Measurements from ENCODE around the gene DHCR24.

DHCR24 gene

GRCh38 chr1:54814571-54814970, 72.4 kb downstream of the DHCR24 start:
- no peak for DNase-seq

DNA sequence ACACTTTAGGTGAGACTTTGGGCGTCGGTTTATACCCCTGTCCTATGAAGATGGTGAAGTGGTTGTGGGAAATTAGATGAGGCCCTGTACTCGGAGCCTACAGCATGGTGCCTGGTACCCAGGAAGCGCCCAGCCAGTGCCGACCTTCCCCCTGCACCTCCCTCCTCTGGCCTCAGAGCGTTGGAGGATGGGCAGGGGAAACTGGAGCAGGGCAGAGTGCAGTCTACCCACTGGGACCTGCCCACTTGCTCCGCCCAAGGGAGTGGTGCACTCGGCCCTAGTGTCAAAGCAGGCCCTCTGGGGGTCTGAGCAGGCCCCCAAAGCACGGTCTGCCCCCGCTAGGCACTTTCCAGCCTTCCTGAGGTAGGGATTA, 72.9 kb downstream of the DHCR24 start:
- DNase-seq, result no peak

GRCh38 chr1:54813485-54814125, 73.4 kb downstream of the DHCR24 start:
- DNase-seq, result no peak

DNA sequence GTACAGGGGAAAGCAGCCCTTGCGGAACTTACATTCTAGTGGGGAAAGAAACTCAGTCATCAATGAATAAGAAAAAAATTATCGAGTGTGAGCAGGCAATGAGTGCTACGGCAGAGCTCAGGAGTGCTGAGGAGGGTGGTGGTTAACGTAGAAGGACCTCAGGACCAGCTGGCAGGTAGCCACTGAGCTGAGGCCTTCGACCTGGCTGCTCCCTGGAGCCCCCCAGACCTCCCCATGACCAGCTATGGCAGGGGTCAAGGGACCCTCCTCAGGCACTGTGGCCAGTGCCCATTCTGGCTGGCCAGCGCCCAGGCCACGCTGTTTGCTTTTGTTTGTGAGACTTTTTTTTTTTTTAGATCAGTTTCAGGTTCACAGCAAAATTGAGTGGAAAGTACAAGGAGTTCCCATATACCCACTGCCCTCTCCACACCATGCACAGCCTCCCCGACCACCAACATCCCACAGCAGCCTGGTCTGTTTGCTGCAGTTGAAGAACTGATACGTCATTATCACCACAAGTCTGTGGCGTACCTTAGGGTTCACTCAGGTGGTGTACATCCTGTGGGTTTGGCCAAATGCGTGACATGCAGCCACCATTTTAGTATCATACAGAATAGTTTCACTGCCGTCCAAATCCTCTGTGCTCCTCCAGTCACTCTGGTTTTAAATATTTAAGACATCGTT, 74.1 kb downstream of the DHCR24 start:
- no peak for DNase-seq

GRCh38 chr1:54811739-54812655, 75.0 kb downstream of the DHCR24 start:
- no peak for DNase-seq

GRCh38 chr1:54811066-54811465, 75.9 kb downstream of the DHCR24 start:
- DNase-seq, result no peak

DNA sequence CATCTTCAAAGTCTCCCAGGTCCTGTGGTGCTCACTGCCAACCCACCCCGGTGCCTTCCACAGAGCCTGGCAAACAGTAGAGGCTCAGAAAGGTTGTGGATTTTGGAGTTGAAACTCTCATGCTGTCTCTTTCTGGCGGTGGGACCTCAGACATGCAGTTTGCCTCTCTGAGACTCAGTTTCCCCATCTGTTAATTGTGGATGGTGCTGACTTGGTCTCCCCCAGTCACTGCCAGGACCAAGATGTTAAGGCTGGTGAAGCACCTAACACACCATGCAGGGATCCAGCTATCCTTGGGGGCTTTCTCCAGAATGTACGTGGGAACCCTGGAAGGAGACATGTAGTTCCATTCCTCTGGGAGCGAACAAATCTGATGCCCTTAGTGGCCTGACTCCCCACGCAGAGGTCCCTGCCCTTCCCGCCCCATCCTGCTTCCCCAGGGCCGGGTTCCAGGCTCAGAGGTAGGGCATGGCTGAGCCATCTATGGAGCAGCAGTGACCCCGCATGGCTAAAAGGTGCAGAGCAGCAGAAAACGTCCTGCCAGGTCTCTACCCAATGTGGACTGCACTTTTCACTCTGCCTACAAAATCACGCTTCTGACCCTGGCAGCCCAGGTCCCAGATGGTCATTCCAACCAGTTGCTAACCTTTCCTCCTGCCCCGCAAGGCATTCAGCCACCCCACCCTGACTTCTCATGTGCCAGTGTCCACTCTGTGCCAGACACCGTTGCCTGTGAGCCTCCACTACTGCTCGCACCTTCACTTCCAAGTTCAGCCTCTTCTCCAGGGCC, 76.6 kb downstream of the DHCR24 start:
- peak; percentile 52 for DNase-seq

GRCh38 chr1:54809496-54810074, 77.4 kb downstream of the DHCR24 start:
- no peak for DNase-seq

DNA sequence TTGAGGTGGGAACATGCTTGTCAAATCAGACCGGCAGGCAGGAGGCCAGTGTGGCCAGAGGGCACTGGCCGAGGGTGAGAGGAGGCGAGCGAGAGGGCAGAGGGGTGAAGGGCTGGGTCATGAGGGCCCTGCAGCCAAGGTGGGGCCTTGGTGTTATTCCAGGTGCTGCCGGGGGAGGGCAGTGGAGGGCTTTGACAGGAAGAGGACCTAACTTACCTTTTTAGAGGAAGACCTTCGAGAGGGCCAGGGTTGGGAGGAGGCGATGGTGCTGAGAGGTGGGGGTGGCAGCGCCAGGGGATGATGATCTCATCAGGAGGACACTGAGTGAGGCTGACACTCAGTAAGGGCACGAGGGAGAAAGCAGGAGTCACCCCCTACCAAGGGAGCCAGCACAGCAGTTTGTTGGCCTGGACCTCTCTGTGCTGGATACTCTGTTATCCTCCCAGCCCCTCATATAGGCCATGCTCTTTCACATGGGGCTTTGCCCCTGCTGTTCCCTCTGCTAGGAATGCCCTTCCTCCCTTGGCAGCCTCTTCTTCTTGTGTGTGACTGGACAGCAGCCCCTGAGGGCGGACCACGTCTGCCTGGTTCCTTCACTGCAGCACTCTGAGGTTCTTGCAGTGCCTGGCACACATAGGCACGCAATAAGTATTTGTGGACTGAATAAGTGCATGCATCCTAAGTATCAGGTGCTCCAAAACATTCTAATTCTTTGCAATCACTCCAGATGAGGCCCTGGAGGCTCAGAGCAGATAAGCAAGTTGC, 78.4 kb downstream of the DHCR24 start:
- DNase-seq, result no peak

- DNase-seq, result no peak
Measured at GRCh38 chr1:54807756-54808155, 79.2 kb downstream of the DHCR24 start.

- no peak for DNase-seq
Measured at GRCh38 chr1:54806931-54807611, 79.9 kb downstream of the DHCR24 start.

- no peak for DNase-seq
Measured at GRCh38 chr1:54805981-54806381, 81.0 kb downstream of the DHCR24 start.

- DNase-seq, result no peak
Measured at GRCh38 chr1:54805466-54805865, 81.5 kb downstream of the DHCR24 start.

DNA sequence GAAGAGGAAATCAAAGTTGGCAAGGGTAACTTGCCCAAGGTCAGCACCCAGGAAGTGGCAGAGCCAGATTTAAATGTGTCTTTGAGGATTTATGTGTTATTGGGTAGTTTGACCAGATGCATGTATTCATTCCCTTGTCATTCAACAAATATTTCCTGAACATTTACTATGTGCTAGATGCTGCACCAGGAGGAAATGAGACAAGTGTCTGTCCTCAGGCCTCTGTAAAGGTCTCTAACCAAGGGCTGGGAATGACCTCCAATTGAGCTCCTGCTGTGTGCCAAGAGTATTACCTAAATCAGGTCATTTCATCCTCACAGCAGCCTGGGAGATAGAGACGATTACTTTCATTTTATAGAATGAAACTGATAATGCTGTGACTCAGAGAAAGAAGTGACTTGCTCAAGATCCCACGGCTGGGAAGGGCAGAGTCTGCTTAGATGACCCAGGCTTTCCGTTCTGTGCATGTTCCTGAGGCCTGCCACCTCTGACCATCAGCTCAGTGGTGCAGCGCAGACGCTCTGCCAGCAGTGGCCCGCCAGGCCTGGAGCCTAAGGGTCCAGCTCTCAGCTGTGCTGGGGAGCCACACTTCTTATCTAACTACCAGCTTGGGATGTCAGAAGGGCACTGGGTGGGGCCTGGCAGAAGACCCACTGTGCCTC, 82.4 kb downstream of the DHCR24 start:
- no peak for DNase-seq

DNA sequence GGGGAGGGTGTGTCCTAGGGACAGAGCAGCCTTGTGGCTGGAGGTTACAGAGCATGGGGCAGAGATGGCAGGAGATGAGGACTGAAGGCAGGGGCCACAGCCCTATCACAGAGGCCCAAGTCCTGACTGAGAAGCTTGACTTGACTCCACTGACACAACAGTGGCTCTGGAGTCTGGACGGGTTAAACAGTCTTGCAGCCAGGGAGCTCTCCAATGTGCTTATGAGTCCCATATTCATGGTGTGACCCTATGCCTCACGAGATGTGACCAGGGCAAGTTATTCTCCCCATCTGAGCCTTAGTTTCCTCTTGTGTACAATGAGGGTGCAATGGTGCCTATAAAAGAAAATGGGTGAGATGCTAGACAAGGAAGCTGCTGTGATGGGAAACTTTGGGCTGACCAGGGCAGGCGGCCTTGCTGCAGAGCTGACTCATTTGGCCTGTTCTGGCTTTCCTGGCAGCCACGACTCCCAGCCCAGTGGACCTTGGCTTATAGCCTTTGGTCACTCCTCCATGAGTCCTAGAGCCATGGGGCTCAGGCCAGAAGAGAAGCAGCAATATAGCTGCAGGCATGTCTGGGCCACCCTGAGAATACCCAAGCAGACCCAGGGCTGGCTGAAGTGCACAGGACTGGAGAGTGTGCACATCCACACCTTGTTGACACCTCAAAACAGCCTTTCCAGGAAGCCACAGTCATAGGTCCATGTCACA, 83.1 kb downstream of the DHCR24 start:
- DNase-seq, result no peak

- peak; percentile 55 for DNase-seq
Measured at GRCh38 chr1:54800899-54801759, 85.9 kb downstream of the DHCR24 start, which contains the start of gene TTC22. Gene TTC22, minus strand, starts transcription at chr1:54801323. Its CDS starts 160 bp downstream, at chr1:54801163.

DNA sequence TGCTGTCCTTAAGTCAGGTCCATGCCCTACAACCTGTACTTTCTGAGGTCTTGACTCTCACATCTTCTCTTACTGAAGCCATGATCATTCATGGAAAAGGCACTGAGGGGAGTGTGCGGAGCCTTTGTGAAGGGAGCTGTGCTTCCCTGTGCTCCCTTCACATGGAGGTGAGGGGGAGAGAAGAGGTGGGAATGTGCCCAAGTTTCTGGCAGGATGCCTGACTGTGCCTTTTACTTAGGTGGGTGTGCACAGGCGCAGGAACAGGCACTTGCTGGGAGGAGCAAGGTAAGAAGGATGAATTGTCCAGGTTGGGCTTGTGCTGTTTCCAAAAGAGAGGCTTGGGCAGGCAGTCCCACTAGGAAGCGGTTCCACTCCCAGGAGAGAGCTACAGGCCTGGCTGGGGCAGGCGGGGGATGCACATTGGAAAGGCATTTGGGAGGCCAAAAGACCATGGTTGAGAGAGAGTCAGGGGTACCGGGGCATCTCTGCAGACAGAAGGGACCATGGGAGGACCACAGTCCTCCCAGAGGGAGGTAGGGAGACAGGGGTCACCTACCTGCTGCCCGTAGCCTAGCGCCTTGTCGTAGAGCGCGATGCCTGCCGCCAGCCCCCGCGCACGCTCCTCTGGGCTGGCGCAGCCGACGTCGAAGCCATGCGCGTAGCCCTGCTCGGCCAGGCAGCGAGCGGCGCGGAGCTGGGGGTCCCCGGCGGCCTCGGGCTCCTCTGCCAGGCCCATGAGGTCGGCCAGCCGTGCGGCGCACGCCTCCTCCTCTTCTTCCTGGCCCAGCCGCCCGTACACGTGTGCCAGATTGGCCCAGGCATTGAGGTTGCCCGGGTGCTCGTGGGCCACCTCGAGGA, 86.7 kb downstream of the DHCR24 start:
- DNase-seq, result no peak
